ENCODE measurements around the gene DNAH8.

DNAH8 gene

GRCh38 chr6:39016839-39017546 lies 301.9 kb downstream of the DNAH8 start:
- Histone ChIP-seq H3K9me3 (ENCODE audit: control insufficient read depth, insufficient read depth, low read length) (no peaks in the 10 kb centered on the region), H3K27me3 (ENCODE audit: control insufficient read depth, low read length) (peaks cover 9% of the 10 kb centered on the region), H3K36me3 (ENCODE audit: control insufficient read depth, low read length) (no peaks in the 10 kb centered on the region), H3K4me3 (ENCODE audit: low read length) (no peak overlapping the region), H3F3A (ENCODE audit: control insufficient read depth, insufficient read depth) (no peaks in the 10 kb centered on the region), H3K79me2 (ENCODE audit: control insufficient read depth, low read length) (no peaks in the 10 kb centered on the region), H3K4me1 (ENCODE audit: control insufficient read depth, low read length) (no peaks in the 10 kb centered on the region), H3K27ac (ENCODE audit: low read depth, low read length) (no peak overlapping the region), H3K9me2 (replicated peaks; ENCODE audit: control insufficient read depth, low read length) (no peaks in the 10 kb centered on the region; the same call in 1 of the 2 replicates), H3K4me2 (ENCODE audit: low read length) (no peak overlapping the region), H4K20me1 (ENCODE audit: control insufficient read depth, insufficient read depth, low read depth, low read length) (no peaks in the 10 kb centered on the region)
- TF ChIP-seq EZH2phosphoT487 (IDR thresholded peaks at IDR 0.05; ENCODE audit: borderline replicate concordance, low read length) (no peak), CTCF (IDR thresholded peaks at IDR 0.05; ENCODE audit: low read depth, low read length, poor library complexity, severe bottlenecking) (no peak)

GRCh38 chr6:39017547-39017880 lies 302.4 kb downstream of the DNAH8 start:
- H3K4me1 ChIP-seq (ENCODE audit: control insufficient read depth, low read length) = no peaks in the 10 kb centered on the region
- H3K9me3 ChIP-seq (ENCODE audit: control insufficient read depth, insufficient read depth, low read length) = no peaks in the 10 kb centered on the region
- peaks cover 6% of the 10 kb centered on the region for H3K27me3 ChIP-seq (ENCODE audit: control insufficient read depth, low read length)
- no peak overlapping the region for H3K27ac ChIP-seq (ENCODE audit: low read depth, low read length)
- H3K79me2 ChIP-seq (ENCODE audit: control insufficient read depth, low read length) = no peaks in the 10 kb centered on the region
- H4K20me1 ChIP-seq (ENCODE audit: control insufficient read depth, insufficient read depth, low read depth, low read length) = no peaks in the 10 kb centered on the region
- no peaks in the 10 kb centered on the region for H3F3A ChIP-seq (ENCODE audit: control insufficient read depth, insufficient read depth)
- no peak overlapping the region for H3K4me3 ChIP-seq (ENCODE audit: low read length)
- H3K36me3 ChIP-seq (ENCODE audit: control insufficient read depth, low read length) = no peaks in the 10 kb centered on the region
- TF ChIP-seq CTCF (IDR thresholded peaks at IDR 0.05; ENCODE audit: low read depth, low read length, poor library complexity, severe bottlenecking) (no peak), EZH2phosphoT487 (IDR thresholded peaks at IDR 0.05; ENCODE audit: borderline replicate concordance, low read length) (no peak)
- no peaks in the 10 kb centered on the region; the same call in 1 of the 2 replicates for H3K9me2 ChIP-seq (replicated peaks; ENCODE audit: control insufficient read depth, low read length)
- H3K4me2 ChIP-seq (ENCODE audit: low read length) = no peak overlapping the region

- H3K4me3 ChIP-seq (ENCODE audit: low read length) = no peak overlapping the region
- no peak overlapping the region for H3K4me2 ChIP-seq (ENCODE audit: low read length)
- H3K4me1 ChIP-seq (ENCODE audit: control insufficient read depth, low read length) = no peaks in the 10 kb centered on the region
- no peaks in the 10 kb centered on the region for H3K36me3 ChIP-seq (ENCODE audit: control insufficient read depth, low read length)
- peaks cover 6% of the 10 kb centered on the region for H3K27me3 ChIP-seq (ENCODE audit: control insufficient read depth, low read length)
- no peaks in the 10 kb centered on the region for H3F3A ChIP-seq (ENCODE audit: control insufficient read depth, insufficient read depth)
- H3K9me3 ChIP-seq (ENCODE audit: control insufficient read depth, insufficient read depth, low read length) = no peaks in the 10 kb centered on the region
- H3K79me2 ChIP-seq (ENCODE audit: control insufficient read depth, low read length) = no peaks in the 10 kb centered on the region
- H3K27ac ChIP-seq (ENCODE audit: low read depth, low read length) = no peak overlapping the region
- H4K20me1 ChIP-seq (ENCODE audit: control insufficient read depth, insufficient read depth, low read depth, low read length) = no peaks in the 10 kb centered on the region
- no peaks in the 10 kb centered on the region; the same call in 1 of the 2 replicates for H3K9me2 ChIP-seq (replicated peaks; ENCODE audit: control insufficient read depth, low read length)
- TF ChIP-seq CTCF (IDR thresholded peaks at IDR 0.05; ENCODE audit: low read depth, low read length, poor library complexity, severe bottlenecking) (no peak), EZH2phosphoT487 (IDR thresholded peaks at IDR 0.05; ENCODE audit: borderline replicate concordance, low read length) (no peak)
Observed at GRCh38 chr6:39018103-39018502, 303.0 kb downstream of the DNAH8 start.
